K562 (cell line): Measurements from ENCODE around the gene ANKRD11. TPM values are rescaled to one million over a fixed set of nuclear protein-coding genes. Genes with fewer than 3 reads are reported as not detected.

Source experiments
- ATAC-seq: fragments of 200-7000 bp; cut with Tn5 transposase; 3 replicates; pipeline ENCODE4 v1.9.1; 2020; ENCODE audit warnings: moderate library complexity
- BruUV-seq: library from RNA; stranded (reverse); fragments of 400-500 nt; replicated peaks from 2 replicates; lab custom pipeline; 2021; lab: Mats Ljungman, UMichigan
- CTCF ChIA-PET: fragments of 300-600 bp; formaldehyde crosslinking; extraction: SDS; loops from one replicate; lab custom pipeline; 2021; ENCODE audit warnings: low intra/inter-chr PET ratio; lab: Yijun Ruan, JAX
- POLR2A ChIA-PET: fragments of 300-600, 350-650 bp; sonication (Branson Sonifier 250); formaldehyde crosslinking; extraction: SDS; loops from one replicate; lab custom pipeline; 2021; ENCODE audit warnings: antibody characterized with exemption, inconsistent platforms; lab: Yijun Ruan, JAX
- DNase-seq, 4 experiments: peaks; one replicate each; pipeline versions ENCODE4 v3.0.0 to v3.0.0-alpha.2; 2011 to 2018; ENCODE audit warnings: low spot score in 3 of 4, mixed read lengths in 3 of 4; ENCODE audit errors: extremely low read depth in 1 of 4
- FAIRE-seq: peaks from 2 replicates; lab custom pipeline; 2011; peaks lifted over from hg19 to GRCh38; lab: Jason Lieb, UNC
- H2AFZ ChIP-seq: 2 replicates; pipeline ENCODE4 v1.6.0; 2011; ENCODE audit warnings: low read depth, low read length, control low read depth, inconsistent platforms
- H3K27ac ChIP-seq: fragments of 200-600 bp; 3 replicates; pipeline ENCODE4 v1.8.0; 2011; ENCODE audit warnings: low read depth, mild to moderate bottlenecking, control low read depth, inconsistent platforms, low read length, moderate library complexity, mixed read lengths; ENCODE audit errors: extremely low read depth
- H3K27me3 ChIP-seq, 2 experiments: fragments of 300-600 bp in 1 of 2; 2 replicates in 1 of 2; 3 replicates in 1 of 2; pipeline versions ENCODE4 v1.6.0 to v1.8.0; 2011; ENCODE audit warnings: inconsistent platforms in 2 of 2, low read length in 2 of 2, mild to moderate bottlenecking in 1 of 2, mixed read lengths in 1 of 2, moderate library complexity in 1 of 2; ENCODE audit not compliant: control insufficient read depth in 2 of 2, insufficient read depth in 2 of 2
- H3K36me3 ChIP-seq: fragments of 300-600 bp; 3 replicates; pipeline ENCODE4 v1.8.0; 2011; ENCODE audit warnings: mild to moderate bottlenecking, low read length, inconsistent platforms; ENCODE audit not compliant: control insufficient read depth, insufficient read depth
- H3K4me1 ChIP-seq, 2 experiments: fragments of 200-600 bp in 1 of 2; replicated peaks in 1 of 2; 2 replicates in 1 of 2; 3 replicates in 1 of 2; pipeline versions ENCODE4 v1.5.1 to v1.8.0; 2011; ENCODE audit warnings: inconsistent platforms in 2 of 2, low read length in 2 of 2, mild to moderate bottlenecking in 1 of 2, mixed read lengths in 1 of 2, moderate library complexity in 1 of 2; ENCODE audit not compliant: control insufficient read depth in 2 of 2, insufficient read depth in 2 of 2
- H3K4me2 ChIP-seq: 2 replicates; pipeline ENCODE4 v1.6.1; 2011; ENCODE audit warnings: low read length, control low read depth, inconsistent platforms, mixed read lengths; ENCODE audit not compliant: insufficient read depth
- H3K4me3 ChIP-seq: fragments of 200-600 bp; sonication (generic), shearing (Covaris generic); 2 replicates; pipeline ENCODE4 v1.5.1; 2016; ENCODE audit warnings: control low read depth, inconsistent platforms
- H3K79me2 ChIP-seq: fragments of 200-600 bp; 3 replicates; pipeline ENCODE4 v1.8.0; 2011; ENCODE audit warnings: low read length, inconsistent platforms; ENCODE audit not compliant: control insufficient read depth, insufficient read depth
- H3K9ac ChIP-seq, 2 experiments: 2 replicates each; pipeline versions ENCODE4 v1.6.0 to v1.6.1; 2011; ENCODE audit warnings: low read depth in 2 of 2, low read length in 2 of 2, control low read depth in 1 of 2, inconsistent platforms in 1 of 2, mild to moderate bottlenecking in 1 of 2, mixed read lengths in 1 of 2; ENCODE audit not compliant: insufficient read depth in 1 of 2
- H3K9me1 ChIP-seq: one replicate; pipeline ENCODE4 v1.6.0; 2011; ENCODE audit warnings: inconsistent platforms, mild to moderate bottlenecking, low read length, moderate library complexity; ENCODE audit not compliant: control insufficient read depth, insufficient read depth
- H3K9me3 ChIP-seq: replicated peaks from 2 replicates; pipeline ENCODE4 v1.5.1; 2011; ENCODE audit warnings: low read depth, low read length, inconsistent platforms; ENCODE audit not compliant: control insufficient read depth, insufficient read depth
- H4K20me1 ChIP-seq: replicated peaks from 2 replicates; pipeline ENCODE4 v1.6.1; 2011; ENCODE audit warnings: low read length, inconsistent platforms, mixed read lengths; ENCODE audit not compliant: control insufficient read depth, insufficient read depth
- FOXK1 ChIP-seq: sonication (generic); formaldehyde crosslinking; IDR thresholded peaks from 2 replicates; pipeline ENCODE4 v1.8.0; 2022; ENCODE audit warnings: missing genetic modification reagents, mild to moderate bottlenecking, borderline replicate concordance
- GATAD2B ChIP-seq: fragments of 450-650 bp; IDR thresholded peaks from 2 replicates; pipeline ENCODE4 v1.6.1; 2017; ENCODE audit warnings: mild to moderate bottlenecking, borderline replicate concordance
- MAX ChIP-seq: sonication (generic); formaldehyde crosslinking; IDR thresholded peaks from 2 replicates; pipeline ENCODE4 v1.9.0; 2022; ENCODE audit warnings: mild to moderate bottlenecking, missing genetic modification reagents
- MNT ChIP-seq, 2 experiments: fragments of 450-650 bp; conservative IDR thresholded peaks; 2 replicates each; pipeline ENCODE4 v1.6.1; 2017; ENCODE audit warnings: mild to moderate bottlenecking in 2 of 2, moderate library complexity in 2 of 2
- POLR2G ChIP-seq: fragments of 200-400 bp; formaldehyde crosslinking; IDR thresholded peaks from 2 replicates; pipeline ENCODE4 v1.6.1; 2017; ENCODE audit warnings: low read depth, mild to moderate bottlenecking, antibody characterized with exemption, low read length, moderate library complexity
- SIN3A ChIP-seq, 2 experiments: fragments of 150-350 bp in 1 of 2; IDR thresholded peaks; 2 replicates each; pipeline ENCODE4 v1.6.1; 2011 to 2016; ENCODE audit warnings: borderline replicate concordance in 2 of 2, low read depth in 2 of 2, low read length in 2 of 2, mild to moderate bottlenecking in 2 of 2, moderate library complexity in 2 of 2; ENCODE audit not compliant: control insufficient read depth in 1 of 2
- TRIM25 ChIP-seq: fragments of 450-650 bp; IDR thresholded peaks from 2 replicates; pipeline ENCODE4 v1.7.0; 2016; ENCODE audit warnings: borderline replicate concordance
- ZKSCAN1 ChIP-seq: fragments of 150-350 bp; IDR thresholded peaks from 2 replicates; pipeline ENCODE4 v1.6.1; 2016; ENCODE audit warnings: low read depth, low read length
- WGBS: fragments of 100-300 bp; shearing (Covaris generic); methylation state at CpG from one replicate; pipeline ENCODE4 v1.1.6; 2016; ENCODE audit warnings: low coverage, mixed read lengths; ENCODE audit not compliant: insufficient coverage; ENCODE audit errors: missing lambda C conversion rate; 5-methylcytosine and 5-hydroxymethylcytosine counted together
- in situ Hi-C: fragments of 300-500 bp; cut with MboI; formaldehyde crosslinking; loops from 4 replicates; pipeline ENCODE4 v1.15.0; 2018; ENCODE audit warnings: inconsistent platforms, mixed read lengths
- intact Hi-C: fragments of 100-400 bp; cut with micrococcal nuclease; formaldehyde crosslinking; loops from 2 replicates; pipeline ENCODE4 v1.14.2; 2022
- polyA plus RNA-seq, 8 experiments: library from polyadenylated mRNA; depleted of rRNA in 4 of 8; stranded (reverse) in 5 of 8; unstranded in 3 of 8; fragments of >200 nt; fragmentation: Nextera tagmentation in 2 of 8; fragmentation: Illumina TruSeq in 1 of 8; extraction: Ambion mirVana in 2 of 8; extraction: Trizol in 1 of 8; gene quantifications; 2 replicates each; pipeline versions ENCODE4 v1.2.1 to v1.2.3, GENCODE V29; 2011 to 2014; ENCODE audit warnings: inconsistent platforms in 1 of 8, missing spikeins in 1 of 8
- total RNA-seq, 7 experiments: library from RNA; depleted of rRNA in 6 of 7; stranded (reverse); fragments of >200 nt in 6 of 7; fragmentation: Illumina TruSeq in 2 of 7; extraction: Trizol in 2 of 7; gene quantifications; 2 replicates each; pipeline versions ENCODE4 v1.2.1 to v1.2.3, GENCODE V29; 2011 to 2021; ENCODE audit warnings: low replicate concordance in 1 of 7

ANKRD11 gene
- total and polyA plus RNA-seq, 9 of the 15 experiments (the other 6 are each of a cell fraction or from before 2014, with no cell fraction given) = 4.7 to 126 (median 31.7) TPM

- no peak for TF ChIP-seq GATAD2B
- TF ChIP-seq ZKSCAN1 = no peak
- 0 out of 2 replicates have a peak, but pooled peaks have one; percentile 4 for TF ChIP-seq FOXK1
- TF ChIP-seq POLR2G = peak; percentile 42
Measured at GRCh38 chr16:89406277-89406888, 84.0 kb downstream of the ANKRD11 start (continued).

GRCh38 chr16:89404561-89404960 is 85.8 kb downstream of the ANKRD11 start:
- H3K4me2 ChIP-seq = no peak overlapping the region
- peaks cover 25% of the 10 kb centered on the region; the same call in 2 of the 3 replicates for H3K36me3 ChIP-seq
- H4K20me1 ChIP-seq = peaks cover 83% of the 10 kb centered on the region
- H3K9me3 ChIP-seq = no peaks in the 10 kb centered on the region
- ATAC-seq (no peak), DNase-seq (no peak), FAIRE-seq (peak; percentile 74)
- in situ Hi-C loops (no loop called here), intact Hi-C loops (no loop called here)
- BruUV-seq = TSS peak; percentile 20
- ChIA-PET CTCF (no interaction called here), POLR2A (no interaction called here)
- WGBS = 87% methylated on average over 8 of the region's 8 CpGs
- TF ChIP-seq SIN3A (IDR thresholded peaks at IDR 0.05; ENCODE audit: borderline replicate concordance in 2 of 2, control insufficient read depth in 1 of 2, low read depth in 2 of 2, low read length in 2 of 2) = peak in 1 of 2 experiments; percentile 74; a peak in 1 of 4 replicates
- no peak for TF ChIP-seq TRIM25
- TF ChIP-seq MNT (conservative IDR thresholded peaks at IDR 0.05) = peak in 1 of 2 experiments; percentile 57; a peak in 2 of 4 replicates
- peak; percentile 21; the same call in 1 of the 2 replicates for TF ChIP-seq MAX
- no peak overlapping the region for H2AFZ ChIP-seq
- H3K9me1 ChIP-seq = peaks cover 29% of the 10 kb centered on the region
- 0 out of 4 replicates have a peak overlapping the region, but pooled peaks of 1 of the 2 experiments have one; percentile 11 for H3K9ac ChIP-seq
- H3K27ac ChIP-seq = peak overlapping the region; percentile 21; the same call in 1 of the 3 replicates
- no peaks in the 10 kb centered on the region for H3K27me3 ChIP-seq
- H3K4me1 ChIP-seq = peaks cover 37 to 58% of the 10 kb centered on the region in 2 experiments
- peaks cover 92% of the 10 kb centered on the region for H3K79me2 ChIP-seq
- no peak overlapping the region for H3K4me3 ChIP-seq
